Testis (tissue), 2 donors: ENCODE measurements around the gene UBE2U.

Experiments used
- POLR2A ChIP-seq: fragments of 450-650 bp; IDR thresholded peaks from one replicate; pipeline ENCODE4 v1.6.1; 2017; ENCODE audit warnings: antibody characterized with exemption, mild to moderate bottlenecking, moderate library complexity
- TF ChIP-seq, protein P1 (sequence below), 3 experiments: fragments of 450-650 bp in 2 of 3; fragments of 200-600 bp in 1 of 3; sonication (generic) in 1 of 3; IDR thresholded peaks; one replicate each; pipeline ENCODE4 v1.5.1; 2016 to 2019; ENCODE audit warnings: antibody characterized with exemption in 3 of 3, mild to moderate bottlenecking in 2 of 3, moderate library complexity in 1 of 3

DNA sequence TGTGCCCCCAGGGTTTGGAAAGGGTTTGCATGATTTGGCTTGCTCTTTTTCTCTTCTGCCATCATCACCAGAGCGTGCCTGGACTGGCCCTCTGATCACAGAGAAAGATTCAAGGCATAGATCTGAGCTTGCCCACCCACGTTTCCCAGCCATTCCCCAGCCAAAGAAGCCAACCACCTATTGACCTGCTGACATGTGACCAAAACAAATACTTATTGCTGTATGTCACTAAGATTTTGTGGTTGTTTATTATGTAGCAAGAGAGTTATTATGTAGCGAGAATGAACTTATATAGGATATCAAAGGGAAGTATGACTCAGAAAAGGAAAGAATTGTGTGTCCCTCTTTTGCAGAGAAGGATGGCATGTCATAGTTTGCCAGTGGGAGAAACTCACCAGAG, 59.9 kb downstream of the UBE2U start:
- no peak for TF ChIP-seq POLR2A
- TF ChIP-seq, protein P1, sequence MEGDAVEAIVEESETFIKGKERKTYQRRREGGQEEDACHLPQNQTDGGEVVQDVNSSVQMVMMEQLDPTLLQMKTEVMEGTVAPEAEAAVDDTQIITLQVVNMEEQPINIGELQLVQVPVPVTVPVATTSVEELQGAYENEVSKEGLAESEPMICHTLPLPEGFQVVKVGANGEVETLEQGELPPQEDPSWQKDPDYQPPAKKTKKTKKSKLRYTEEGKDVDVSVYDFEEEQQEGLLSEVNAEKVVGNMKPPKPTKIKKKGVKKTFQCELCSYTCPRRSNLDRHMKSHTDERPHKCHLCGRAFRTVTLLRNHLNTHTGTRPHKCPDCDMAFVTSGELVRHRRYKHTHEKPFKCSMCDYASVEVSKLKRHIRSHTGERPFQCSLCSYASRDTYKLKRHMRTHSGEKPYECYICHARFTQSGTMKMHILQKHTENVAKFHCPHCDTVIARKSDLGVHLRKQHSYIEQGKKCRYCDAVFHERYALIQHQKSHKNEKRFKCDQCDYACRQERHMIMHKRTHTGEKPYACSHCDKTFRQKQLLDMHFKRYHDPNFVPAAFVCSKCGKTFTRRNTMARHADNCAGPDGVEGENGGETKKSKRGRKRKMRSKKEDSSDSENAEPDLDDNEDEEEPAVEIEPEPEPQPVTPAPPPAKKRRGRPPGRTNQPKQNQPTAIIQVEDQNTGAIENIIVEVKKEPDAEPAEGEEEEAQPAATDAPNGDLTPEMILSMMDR (IDR thresholded peaks at IDR 0.05) = no peak
